ENCODE measurements around the gene SND1.

The SND1 gene

DNA sequence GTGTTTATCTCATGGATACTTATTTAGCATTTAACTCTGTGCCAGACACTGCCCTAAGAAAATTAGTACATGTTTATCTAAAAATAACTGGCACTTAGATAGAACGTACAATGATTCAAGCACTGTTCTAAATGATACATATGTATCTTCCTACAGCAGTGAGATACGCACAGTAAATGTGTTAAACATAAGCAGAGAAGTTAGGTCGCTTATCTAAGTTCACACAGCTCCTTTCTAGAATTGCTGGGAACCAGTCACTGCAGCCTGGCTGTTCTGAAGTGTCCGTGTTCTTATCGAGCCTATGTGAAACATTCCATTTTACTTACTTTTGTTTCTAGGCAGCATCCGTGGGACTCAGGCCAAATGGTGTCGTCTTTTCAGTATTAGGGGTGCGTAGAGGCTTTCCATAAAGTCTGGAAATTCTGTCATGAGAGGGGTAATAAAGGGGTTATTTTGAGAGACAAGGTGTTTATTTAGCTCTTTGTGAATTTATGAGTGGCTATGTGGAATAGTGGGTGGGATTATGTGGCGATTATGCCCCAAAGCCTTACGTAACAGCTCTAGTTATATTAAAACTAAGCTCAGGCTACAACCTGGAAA lies 186.9 kb downstream of the SND1 start:
- ATAC-seq, result no peak

DNA sequence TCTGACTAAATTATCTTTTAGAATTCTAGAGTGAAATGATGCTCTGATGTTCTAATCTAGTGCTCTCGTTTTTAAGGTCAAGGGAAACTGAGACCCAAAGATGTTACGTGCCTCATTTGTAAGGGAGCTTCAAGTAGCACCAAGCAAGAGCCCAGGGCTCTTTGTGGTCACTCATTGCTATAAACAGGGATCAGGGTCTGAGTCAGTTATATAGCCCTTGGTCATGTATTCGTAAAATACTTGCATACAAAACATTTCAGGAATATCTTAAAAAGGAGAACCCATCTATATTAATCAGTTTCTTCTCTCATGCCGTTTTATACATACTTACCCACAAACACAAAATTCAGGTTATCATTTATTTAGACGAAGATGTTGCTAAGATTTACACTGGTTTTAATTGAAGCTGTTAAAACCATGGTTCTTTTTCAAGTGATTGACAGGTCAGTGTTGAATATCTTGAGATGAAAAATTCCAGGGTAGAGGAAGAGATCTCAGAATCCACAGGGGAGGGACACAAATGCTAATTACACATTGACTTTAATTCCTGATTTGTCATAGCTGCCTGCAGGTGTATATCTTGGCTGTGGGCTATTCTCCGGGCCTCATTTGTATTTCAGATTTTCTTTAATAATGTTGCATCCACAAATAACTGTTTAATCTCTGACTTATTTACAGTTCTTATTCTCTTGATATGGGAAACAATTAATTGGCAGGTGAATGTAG lies 188.4 kb downstream of the SND1 start:
- no peak for ATAC-seq

DNA sequence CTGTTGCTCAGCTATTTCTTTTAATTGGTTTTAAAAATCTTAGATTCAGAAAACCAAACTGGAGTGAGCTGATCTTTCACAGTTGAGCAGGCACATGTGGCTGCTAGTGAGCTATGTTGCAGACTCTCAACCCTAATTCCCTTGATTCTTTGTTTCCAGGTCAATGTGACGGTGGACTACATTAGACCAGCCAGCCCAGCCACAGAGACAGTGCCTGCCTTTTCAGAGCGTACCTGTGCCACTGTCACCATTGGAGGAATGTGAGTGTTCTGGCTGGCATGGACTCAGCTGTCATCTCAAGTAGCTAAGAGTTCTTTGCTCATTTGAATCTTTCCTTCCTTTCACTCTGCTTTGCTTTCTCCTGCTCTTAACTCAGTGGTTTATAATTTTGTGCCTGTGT lies 192.2 kb downstream of the SND1 start:
- no peak for ATAC-seq

DNA sequence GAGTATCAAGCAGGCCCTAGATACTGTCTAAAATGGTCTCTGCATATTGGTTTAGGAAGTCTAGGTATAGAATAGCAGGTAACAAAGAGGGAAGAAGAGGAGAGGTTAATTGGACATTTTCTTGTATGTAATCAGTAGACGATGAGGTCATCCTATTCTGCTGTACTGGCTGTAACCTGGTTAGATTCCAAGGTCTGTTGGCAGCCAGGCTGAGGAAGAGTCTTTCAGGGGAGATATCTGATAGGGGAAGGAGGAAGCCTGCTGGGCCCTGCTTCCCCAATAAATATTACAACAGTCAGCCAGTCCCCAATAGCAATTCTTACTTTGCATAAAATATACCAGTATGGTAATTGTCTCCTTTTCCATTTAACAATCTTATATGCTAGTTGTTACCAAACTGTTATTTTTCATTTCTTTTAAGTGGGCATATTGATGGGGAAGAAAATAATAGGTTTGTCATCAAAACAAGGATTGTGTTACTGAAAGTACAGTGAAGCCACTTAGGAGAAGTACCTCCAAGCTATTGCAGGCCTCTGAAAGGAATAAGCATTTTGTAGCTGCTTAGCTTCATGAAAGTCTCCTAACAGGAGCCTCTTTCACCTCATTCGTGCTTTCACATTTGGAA lies 192.8 kb downstream of the SND1 start:
- no peak for ATAC-seq

DNA sequence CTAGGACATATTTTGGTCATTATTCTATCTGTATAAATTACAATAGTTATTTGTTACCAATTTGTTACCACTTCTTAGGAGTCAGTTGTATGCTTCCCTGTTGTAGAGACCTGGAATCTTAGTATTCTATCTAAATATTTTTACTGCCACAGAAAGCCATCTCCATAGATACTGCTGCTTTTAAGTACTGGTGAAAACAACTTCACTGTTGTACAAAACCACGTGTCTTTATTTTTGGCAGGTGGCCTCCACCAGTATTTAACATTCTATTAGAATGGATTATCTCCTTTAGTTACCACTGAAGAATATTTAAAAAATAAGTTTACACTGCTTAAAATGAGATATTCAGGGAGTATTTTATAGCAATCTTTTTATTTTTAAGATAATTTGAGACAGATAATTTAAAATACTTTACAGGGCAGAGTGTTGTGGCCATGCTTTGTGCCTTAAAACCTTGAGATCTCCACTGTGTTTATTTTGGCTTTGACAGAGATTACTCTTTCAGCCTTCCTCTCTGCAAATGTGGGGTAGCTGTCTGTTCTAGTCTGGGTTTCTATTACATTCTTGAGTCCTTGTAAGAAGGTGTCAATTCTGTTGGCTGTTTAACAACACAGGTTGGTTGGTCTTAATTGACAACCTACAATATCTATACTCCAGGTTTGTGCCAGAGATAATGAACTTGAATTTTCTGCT lies 193.7 kb downstream of the SND1 start:
- no peak for ATAC-seq

DNA sequence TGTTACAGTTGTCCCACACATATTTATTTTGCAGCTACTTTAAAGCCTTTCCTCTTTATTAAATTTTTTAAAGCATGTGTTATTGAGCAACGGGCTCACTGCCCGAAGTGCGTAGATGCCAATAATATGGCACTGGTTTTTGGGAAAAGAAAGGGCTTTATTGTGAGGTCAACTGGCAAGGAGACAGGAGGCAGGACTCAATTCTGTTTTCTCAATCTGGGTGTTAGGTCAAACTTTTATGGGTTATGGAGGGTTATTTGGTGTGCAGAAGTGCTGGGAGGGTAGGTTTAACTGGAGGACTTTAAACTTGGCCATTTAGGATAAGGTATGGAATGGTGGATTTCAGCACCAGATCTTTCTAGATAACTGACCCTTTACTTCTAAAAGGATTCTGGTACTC lies 195.6 kb downstream of the SND1 start:
- ATAC-seq, result no peak

DNA sequence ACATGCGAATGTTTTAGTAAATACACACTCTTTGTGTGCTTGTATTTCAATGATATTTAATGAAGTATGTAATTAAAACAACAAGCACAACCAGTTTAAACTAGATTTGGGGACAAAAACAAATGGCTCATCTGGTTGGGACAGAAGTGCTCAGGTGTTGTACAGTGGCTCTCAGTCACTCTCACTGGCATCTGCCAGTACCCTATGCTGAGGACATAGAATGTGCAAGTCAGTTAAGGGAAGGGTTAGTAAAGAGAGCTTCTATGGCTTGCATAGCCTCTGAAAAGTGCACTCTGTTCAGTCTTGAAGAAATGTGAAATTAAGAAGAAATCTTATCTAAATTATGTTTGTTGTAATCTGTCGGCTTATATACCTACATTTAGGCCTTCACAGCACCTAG lies 196.2 kb downstream of the SND1 start:
- ATAC-seq, result no peak

DNA sequence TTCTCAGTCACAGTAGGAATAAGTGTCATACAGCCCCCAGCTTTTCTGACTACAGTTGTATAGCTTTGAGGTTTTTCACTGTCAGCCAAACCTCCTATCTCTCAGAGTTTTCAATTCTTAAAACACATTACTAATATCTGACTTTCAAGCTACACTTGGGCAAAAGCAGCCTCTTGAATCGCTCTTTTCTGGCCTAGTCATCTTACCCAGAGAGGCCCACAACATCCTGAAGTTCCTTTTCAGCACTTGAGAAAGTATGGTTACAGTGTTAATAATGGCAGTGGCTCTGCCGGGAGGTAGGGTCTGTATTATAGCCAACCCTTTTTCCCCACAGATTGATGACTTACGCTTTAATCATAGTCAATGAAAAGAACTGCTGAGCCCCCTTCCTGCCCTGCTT lies 198.2 kb downstream of the SND1 start:
- ATAC-seq, result peak; percentile 70 to 77

DNA sequence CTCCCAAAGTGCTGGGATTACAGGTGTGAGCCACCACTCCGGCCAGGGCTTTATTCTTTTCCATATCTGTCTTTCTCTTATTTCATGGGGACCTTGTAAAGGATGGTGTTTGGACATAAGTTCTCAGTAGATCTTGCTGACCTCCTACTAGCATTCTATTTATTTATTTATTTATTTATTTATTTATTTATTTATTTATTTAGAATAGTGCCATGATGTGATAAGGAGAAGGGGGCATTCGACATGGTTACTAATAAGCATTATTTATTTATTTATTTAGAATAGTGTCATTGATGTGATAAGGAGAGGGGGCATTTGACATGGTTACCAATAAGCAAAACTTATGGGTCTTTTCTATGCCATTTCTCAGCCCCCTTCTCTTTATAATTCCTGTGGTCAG lies 202.4 kb downstream of the SND1 start:
- ATAC-seq, result no peak

DNA sequence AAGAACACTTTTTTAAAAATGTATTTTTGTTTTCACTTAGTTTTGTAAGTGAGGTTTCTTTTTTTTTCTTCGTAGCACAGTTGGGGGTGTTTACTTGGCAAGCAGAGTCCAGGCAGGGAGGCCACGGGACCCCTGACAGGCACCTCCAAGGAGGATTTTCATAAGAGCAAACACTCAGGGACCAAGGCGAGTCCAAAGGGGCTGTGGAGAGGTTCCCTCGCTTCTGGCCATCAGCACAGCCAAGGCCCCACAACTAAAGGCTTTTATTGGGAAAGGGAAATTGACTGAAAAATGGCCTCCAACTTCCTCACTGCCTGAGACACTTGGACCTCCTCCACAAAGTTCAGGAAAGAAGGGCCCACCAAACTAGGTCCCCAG lies 205.5 kb downstream of the SND1 start:
- no peak for ATAC-seq

DNA sequence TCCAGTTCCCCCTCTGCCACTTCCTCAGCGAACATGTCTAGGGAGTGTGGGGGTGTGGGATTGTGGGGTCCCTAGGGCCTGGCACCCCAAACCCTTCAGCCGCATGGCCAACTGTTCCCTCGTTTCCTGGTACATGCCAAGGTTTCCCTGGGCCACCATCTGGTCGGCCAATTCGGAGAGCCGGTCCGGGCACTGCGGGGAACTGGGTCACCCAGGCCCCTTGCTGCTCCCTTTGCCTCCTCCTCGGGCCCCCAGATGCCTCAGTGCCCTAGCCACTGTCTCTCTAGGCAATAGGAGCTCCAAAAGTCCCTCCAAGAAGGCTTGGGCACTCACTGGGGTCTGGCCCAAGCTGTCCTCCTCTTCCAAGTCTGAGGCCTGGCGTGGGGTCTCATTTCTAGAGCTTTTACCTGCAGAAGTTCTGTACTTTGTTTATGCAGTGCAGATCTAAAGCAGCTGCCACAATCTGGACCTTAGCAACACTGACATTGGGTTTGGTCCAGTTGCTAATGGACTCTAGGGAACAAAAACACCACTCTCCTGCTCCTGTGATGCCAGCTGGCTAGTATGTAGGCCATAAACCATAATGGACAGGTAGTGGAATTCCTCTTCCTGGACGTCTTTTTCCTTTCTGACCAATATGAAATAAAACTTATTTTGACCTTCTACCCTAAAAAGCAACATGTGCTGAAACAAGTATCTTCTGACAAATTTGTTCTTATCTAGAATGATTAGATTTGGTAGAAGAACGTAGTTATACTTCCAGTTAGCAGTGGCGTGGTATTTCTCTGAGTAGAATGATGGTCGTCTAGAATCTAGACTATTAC lies 206.3 kb downstream of the SND1 start:
- no peak for ATAC-seq

DNA sequence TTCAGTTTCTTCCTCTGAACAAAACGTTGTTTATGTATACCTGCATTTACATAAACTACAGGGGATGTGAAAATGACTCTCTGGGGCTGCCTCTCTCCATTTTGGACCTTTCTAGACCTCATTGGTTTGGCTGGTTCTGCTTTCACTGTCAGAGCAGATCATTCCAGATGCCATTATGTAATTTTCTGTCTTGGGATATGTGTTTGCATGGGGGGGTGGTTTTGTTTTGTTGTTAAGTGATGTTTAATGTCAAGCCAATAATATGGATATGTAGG lies 206.9 kb downstream of the SND1 start:
- no peak for ATAC-seq

DNA sequence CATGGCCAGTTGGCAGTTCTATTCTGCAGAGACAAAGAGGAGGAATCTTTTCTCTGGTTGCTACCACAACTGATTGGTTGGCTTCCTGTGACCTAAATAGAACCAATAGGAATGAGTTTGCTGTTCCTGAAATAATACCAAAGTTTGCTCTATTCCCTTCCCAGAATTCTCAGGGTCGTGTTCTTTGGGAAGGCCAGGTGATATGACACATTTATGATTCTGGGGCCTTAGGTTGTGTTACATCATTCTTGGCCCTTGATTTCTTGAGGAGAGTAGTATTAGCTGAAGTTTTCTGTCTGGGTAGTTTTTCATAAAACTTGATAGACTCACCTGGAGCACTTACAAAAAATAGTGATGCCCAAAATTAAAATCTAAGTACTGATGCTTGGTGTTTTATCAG lies 207.3 kb downstream of the SND1 start:
- ATAC-seq, result no peak

DNA sequence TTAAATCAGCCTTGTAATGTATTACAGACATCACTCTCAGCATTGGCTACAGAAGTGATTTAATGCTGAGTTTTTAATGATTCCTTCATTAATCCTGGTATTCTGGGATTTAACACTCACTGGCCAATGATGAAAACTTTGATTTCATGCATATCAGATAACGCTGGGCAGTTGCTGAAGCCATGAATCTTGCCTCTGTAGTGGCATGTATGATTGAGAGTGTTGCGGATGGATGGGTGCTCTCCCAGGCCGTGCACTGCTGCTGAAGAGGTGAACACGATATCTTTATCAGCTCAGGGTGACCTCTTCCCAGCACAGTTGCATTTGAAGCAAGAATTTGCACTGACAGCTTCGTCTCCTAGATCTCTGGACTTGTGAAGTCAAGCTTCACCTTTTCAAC lies 210.5 kb downstream of the SND1 start:
- no peak for ATAC-seq

DNA sequence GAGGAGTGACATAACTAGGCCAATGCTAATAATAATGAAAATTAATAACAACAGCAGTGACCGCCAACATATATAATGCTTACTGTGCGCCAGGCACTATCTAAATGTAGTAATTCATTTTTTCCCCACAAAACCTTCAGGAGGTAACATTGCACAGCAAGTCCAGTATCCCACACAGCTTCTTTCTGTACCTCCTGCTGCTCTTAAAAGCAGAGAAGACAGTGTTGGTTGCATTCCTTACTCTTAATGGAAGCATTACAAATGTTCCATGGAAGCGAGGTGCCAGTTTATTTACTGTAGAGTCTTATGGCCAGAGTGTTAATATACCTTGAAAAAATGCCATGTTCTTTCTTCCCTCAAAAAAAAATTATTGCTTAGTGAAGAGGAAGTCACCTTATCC lies 211.1 kb downstream of the SND1 start:
- ATAC-seq, result no peak

DNA sequence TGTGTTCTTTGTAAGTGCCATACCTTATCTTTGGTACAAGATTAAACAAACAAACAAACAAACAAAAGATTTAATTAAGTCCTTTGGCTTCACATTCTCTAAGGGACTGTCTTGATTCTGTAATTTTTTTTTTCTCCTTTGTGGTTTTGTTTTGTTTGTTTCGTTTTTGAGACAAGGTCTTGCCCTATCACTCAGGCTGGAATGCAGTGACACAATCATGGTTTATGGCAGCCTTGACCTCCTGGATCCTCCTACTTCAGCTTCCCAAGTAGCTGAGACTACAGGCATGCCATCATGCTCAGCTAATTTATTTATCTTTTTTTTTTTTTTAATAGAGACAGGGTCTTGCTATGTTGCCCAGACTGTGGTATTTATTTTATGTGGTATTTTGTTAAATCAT lies 213.5 kb downstream of the SND1 start:
- no peak for ATAC-seq

DNA sequence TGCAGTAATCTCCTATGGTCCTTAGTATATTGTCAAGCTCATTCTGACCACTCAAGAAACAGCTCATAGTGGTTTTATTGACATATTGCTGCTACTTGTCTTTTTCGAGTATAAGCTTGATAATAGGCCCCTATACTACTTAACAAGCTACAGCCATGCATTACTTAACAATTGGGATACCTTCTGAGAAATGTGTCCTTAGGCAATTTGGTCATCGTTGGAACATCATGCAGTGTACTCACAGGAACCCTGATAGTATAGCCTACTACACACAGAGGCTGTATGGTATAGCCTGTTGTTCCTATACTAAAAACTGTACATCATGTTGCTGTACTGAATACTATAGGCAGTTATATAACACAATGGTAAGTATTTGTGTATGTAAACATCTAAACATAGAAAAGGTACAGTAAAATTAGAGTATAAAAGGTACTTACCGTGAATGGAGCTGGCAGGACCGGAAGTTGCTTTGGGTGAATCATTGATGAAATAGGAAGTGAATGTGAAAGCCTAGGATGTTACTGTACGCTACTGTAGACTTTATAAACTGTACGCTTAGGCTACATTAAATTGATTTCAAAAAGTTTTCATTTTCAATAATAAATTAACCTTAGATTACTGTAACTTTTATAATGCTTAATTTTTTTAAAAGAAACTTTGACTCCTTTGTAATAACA lies 218.4 kb downstream of the SND1 start:
- ATAC-seq, result no peak

DNA sequence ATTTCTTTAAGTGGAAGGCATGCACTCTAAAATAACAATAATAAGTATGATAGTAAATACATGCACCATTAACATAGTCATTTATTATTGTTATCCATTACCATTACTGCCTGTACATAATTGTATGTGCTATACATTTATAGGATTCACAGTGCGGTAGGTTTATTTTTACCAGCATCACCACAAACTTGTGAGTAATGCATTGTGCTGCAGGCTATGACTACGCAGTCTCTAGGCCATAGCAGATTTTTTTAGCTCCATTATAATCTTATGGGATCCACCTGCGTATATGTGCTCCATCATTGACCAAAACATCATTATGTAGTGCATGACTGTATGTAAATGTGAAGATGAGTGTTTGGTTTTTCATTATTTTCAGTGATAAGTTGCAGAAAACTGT lies 219.2 kb downstream of the SND1 start:
- no peak for ATAC-seq

DNA sequence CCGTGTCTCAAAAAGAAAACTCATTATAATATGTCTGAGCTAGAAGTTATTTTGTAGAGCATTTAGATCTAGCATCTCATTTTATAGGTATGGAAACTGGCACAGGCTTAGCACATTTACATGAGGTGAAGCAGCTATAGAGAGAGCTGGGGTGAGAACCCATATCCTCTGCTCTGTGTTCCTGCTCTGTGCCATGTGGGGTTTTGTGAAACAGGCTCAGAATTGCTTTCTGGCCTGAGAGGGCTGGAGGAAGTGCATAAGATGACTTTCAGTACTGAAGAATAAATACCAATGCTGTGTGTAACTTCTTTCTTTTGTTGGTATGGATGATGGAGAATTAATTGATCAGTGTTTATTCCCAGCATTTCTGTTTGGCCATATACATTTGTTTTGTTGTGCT lies 220.1 kb downstream of the SND1 start:
- no peak for ATAC-seq

DNA sequence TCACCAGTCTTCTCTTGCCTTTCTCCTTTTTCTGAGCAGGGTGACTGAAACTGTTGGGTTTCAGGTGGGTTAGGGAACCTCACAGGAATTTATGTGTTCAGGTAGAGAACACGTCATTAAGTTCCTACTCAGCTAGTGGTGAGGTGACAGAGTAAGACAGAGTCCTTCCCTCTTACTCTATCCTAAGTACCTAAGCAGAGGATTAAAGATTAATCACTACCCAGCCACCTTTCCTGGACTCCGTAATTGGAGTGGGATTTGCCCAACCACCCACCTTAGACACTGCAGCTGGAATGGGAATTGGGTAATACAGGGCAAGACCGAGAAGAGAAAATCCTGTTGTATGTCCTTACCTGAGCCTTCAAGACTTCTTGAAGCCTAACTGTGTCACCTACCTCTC lies 221.2 kb downstream of the SND1 start:
- no peak for ATAC-seq

DNA sequence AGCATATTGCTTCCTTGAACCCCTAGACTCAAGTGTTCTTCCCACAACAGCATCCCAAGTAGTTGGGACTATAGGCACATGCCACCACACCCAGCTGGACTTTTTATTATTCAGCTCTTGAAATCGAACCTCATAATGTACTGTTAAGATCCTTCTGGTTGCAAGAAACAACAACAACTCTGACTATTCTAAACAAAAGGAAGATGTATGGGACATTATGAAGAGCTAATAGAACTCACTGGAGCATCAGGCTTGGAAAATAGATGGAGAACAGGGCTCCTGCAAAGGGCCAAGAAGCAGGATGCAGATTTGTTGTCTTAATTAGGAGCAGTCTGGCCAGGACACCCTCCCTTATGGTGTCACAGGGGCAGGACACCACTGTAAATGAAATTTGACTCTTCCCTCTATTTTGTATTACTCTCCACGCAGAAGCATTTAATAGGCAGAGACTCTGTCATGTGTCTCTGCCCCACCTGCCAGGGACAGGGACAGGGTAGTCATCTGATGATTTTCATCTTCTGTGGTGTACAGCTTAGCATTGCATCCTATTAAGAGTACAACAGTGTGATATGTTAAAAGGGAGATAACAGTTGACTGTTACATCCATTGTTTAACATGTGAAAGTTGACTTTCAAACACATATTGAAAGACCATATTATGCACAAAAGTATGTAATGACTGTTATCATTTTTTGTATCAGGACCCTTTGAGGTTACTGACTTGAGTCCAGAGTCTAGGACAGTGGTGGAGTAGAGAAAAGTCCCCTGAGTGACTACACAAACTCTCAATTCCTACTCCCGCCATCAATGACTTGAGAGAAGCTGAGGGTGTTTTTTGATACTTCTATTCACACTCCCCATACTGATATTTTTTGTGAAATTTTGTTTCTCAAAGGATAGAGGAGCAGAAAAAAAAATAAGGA lies 222.0 kb downstream of the SND1 start:
- peak; percentile 32 to 79 for ATAC-seq
